Brain microvascular endothelial cell (primary cell): ENCODE results near the gene SLC25A21.

Source experiments
- DNase-seq: peaks from one replicate; pipeline ENCODE4 v3.0.0-alpha.2; 2020
- H3K27ac ChIP-seq: fragments of 250-450 bp; sonication (Bioruptor Pico); 2 replicates; pipeline ENCODE4 v1.5.1; 2020; ENCODE audit warnings: mild to moderate bottlenecking, moderate library complexity
- H3K27me3 ChIP-seq: fragments of 250-450 bp; sonication (Bioruptor Pico); replicated peaks from 2 replicates; pipeline ENCODE4 v1.5.1; 2020; ENCODE audit warnings: mild to moderate bottlenecking
- H3K36me3 ChIP-seq: fragments of 250-450 bp; sonication (Bioruptor Pico); replicated peaks from 2 replicates; pipeline ENCODE4 v1.5.1; 2020; ENCODE audit warnings: mild to moderate bottlenecking
- H3K4me3 ChIP-seq: 2 replicates; pipeline ENCODE4 v1.5.1; 2011; ENCODE audit warnings: low read depth, mild to moderate bottlenecking, control low read depth, low read length, moderate library complexity
- in situ Hi-C: cut with HindIII; loops from 2 replicates; pipeline ENCODE4 v1.10.0; 2017; ENCODE audit warnings: low sequenced_read_pairs, low pct_ligation_motif_present
- TF ChIP-seq, protein P1 (sequence below): IDR thresholded peaks from 2 replicates; pipeline ENCODE4 v1.5.1; 2011; ENCODE audit warnings: low read depth, mild to moderate bottlenecking, moderate library complexity, low read length, control low read depth, inconsistent platforms; ENCODE audit errors: missing control alignments

SLC25A21 gene

DNA sequence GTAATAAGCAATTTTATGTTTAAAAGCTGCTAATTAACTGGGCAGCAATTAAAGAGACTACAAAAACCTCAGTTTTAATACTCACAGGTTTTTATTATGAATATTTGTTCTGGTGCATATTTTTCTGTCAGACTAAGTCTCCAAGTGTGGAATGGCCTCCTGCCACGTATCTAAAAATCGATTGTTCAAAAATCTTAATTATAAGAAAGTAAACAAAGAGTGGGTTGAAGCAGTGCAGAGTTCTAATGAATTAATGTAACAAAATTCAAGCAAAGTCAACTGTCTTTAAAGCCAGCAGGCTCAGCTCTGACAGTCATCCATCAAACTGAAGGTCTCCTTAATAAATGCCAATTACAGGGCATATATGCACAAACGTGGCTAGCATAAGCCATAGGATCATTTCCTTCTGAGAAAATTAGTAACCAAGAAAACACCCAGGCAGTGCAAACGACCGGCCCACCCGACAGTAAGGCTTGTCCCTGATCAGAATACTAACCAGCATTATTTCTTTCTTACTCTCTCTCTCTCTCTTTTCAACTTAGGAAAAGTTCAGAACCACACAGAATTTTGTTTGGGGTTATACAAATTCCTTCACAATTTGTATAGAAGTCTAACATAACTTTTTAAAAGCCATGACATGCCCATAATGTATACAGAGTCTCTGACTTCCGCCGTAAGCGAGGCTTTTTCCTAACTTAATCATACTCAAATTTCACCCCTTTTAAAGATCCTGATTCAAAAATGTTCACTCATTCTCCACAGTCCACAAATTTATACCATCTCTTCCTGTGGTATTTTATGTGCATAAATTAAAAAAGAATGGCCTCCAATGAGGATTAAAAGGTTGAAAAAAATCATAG lies 83.8 kb downstream of the SLC25A21 start:
- in situ Hi-C loops: no loop called here
- DNase-seq: no peak
- Histone ChIP-seq H3K27me3 (no peaks in the 10 kb centered on the region), H3K36me3 (no peaks in the 10 kb centered on the region), H3K27ac (no peak overlapping the region), H3K4me3 (no peak overlapping the region)
- TF ChIP-seq, protein P1, sequence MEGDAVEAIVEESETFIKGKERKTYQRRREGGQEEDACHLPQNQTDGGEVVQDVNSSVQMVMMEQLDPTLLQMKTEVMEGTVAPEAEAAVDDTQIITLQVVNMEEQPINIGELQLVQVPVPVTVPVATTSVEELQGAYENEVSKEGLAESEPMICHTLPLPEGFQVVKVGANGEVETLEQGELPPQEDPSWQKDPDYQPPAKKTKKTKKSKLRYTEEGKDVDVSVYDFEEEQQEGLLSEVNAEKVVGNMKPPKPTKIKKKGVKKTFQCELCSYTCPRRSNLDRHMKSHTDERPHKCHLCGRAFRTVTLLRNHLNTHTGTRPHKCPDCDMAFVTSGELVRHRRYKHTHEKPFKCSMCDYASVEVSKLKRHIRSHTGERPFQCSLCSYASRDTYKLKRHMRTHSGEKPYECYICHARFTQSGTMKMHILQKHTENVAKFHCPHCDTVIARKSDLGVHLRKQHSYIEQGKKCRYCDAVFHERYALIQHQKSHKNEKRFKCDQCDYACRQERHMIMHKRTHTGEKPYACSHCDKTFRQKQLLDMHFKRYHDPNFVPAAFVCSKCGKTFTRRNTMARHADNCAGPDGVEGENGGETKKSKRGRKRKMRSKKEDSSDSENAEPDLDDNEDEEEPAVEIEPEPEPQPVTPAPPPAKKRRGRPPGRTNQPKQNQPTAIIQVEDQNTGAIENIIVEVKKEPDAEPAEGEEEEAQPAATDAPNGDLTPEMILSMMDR: no peak

DNA sequence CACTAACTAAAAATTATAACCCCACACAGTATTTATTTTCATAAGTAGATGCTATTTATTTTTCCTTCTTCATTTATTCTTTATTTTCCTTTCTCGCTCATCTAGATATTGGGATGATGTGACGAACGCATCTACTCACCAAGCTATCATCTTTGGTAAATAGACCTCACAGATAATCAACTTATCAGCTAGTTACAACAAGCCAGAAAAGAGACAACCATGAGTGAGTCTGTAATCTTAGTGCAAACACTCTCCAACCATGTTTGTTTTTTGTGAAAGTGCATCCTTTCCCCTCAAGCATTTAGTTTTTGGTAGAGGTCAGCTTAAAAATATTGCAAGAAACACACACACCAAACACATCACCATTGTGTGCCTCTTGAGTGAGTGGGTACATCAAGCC lies 84.9 kb downstream of the SLC25A21 start:
- no peak for DNase-seq
- in situ Hi-C loops: no loop called here
- no peaks in the 10 kb centered on the region for H3K27me3 ChIP-seq
- no peak overlapping the region for H3K4me3 ChIP-seq
- H3K36me3 ChIP-seq: no peaks in the 10 kb centered on the region
- TF ChIP-seq, protein P1: no peak
- H3K27ac ChIP-seq: no peak overlapping the region

DNA sequence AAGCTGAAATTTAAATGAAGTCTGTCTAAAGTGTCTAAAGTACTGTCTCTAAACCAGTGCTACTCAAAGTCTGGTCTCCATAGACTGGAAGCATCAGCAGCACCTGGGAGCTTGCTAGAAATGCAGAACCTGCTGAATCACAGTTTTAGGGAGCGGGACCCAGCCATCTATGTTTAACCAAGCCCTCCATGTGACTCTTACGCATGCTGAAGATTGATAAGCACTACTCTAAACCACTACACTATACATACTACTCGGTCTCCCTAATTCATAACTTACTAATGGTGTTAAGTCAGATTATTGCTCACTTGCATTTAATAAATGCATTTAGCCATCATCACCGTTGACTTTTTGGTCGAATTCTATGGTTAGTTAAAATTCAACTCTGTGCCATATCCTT lies 88.8 kb downstream of the SLC25A21 start:
- TF ChIP-seq, protein P1: no peak
- DNase-seq: no peak
- Histone ChIP-seq H3K36me3 (no peaks in the 10 kb centered on the region), H3K27ac (no peak overlapping the region), H3K4me3 (no peak overlapping the region), H3K27me3 (no peaks in the 10 kb centered on the region)
- in situ Hi-C loops: no loop called here

DNA sequence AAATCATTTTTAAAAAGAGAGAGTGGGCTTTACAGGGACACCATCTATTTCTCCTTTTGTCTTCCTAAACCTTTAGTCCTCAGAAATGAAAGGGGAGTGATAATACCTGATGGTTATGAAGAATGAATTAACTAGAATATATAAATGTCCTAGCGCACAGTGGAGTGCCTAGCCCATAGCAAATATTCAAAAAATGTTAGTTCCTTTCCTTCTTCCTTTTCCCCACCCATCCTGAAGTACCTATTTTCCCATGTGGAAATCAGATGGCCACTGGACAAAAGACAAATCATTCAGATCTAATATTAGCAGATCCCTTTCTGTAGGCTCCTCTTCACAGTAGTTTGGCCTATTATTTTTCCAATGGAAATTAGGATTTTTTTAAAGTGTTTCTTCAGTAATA lies 90.0 kb downstream of the SLC25A21 start:
- Histone ChIP-seq H3K4me3 (no peak overlapping the region), H3K27ac (no peak overlapping the region), H3K36me3 (no peaks in the 10 kb centered on the region), H3K27me3 (no peaks in the 10 kb centered on the region)
- in situ Hi-C loops: no loop called here
- TF ChIP-seq, protein P1: no peak
- DNase-seq: no peak

DNA sequence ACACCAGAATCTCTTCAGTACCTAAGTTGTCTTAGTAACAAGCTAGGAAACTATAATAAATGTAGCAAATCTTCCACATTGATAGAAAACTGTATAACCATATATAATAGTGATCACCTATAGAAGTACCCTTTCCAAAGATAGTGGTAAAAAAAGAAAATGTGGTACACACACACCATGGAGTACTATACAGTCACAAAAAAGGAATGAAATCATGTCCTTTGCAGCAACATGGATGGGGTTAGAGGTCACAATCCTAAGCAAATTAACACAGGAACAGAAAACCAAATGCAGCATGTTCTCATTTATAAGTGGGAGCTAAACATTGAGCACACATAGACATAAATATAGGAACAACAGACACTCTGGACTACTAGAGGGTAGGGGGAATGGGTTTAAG lies 90.5 kb downstream of the SLC25A21 start:
- in situ Hi-C loops: no loop called here
- Histone ChIP-seq H3K27ac (no peak overlapping the region), H3K27me3 (no peaks in the 10 kb centered on the region), H3K4me3 (no peak overlapping the region), H3K36me3 (no peaks in the 10 kb centered on the region)
- DNase-seq: no peak
- TF ChIP-seq, protein P1: no peak

DNA sequence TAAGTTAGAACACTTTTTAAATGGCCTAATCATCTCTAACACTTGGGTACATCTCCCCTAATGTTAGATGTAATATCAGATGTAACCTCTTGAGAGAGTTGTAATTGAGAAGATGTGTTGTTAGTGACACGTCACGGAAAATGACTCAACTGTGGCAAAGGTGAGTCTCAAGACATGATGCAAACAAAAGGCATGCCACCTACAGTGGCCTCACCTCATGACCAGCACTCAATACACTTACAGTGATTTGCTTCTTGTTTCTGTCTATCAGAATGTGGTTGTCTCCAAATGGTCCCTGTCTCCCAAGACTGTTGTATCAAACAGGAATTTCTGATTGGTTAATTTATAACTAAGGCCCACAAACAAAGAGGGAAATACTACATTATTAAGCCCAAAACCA lies 91.2 kb downstream of the SLC25A21 start:
- in situ Hi-C loops: no loop called here
- TF ChIP-seq, protein P1: no peak
- no peaks in the 10 kb centered on the region for H3K27me3 ChIP-seq
- no peak overlapping the region for H3K4me3 ChIP-seq
- peak; percentile 14 for DNase-seq
- no peaks in the 10 kb centered on the region for H3K36me3 ChIP-seq
- no peak overlapping the region for H3K27ac ChIP-seq
